LNCaP clone FGC (cell line): ENCODE data around the gene TJP1.

ENCODE experiments used
- DNase-seq: peaks from one replicate; pipeline ENCODE4 v3.0.0-alpha.2; 2011; ENCODE audit warnings: low read depth
- H3K4me3 ChIP-seq: 2 replicates; pipeline ENCODE4 v1.5.1; 2011; ENCODE audit warnings: mild to moderate bottlenecking, low read depth, low read length, control low read depth
- CTCF ChIP-seq: IDR thresholded peaks from 2 replicates; pipeline ENCODE4 v1.5.1; 2012; ENCODE audit warnings: mild to moderate bottlenecking; ENCODE audit not compliant: control insufficient read depth, insufficient read depth; ENCODE audit errors: extremely low read depth

TJP1 gene

GRCh38 chr15:29862271-29862670, 40.0 kb upstream of the TJP1 start:
- H3K4me3 ChIP-seq = no peak overlapping the region
- no peak for DNase-seq
- no peak for TF ChIP-seq CTCF

GRCh38 chr15:29860872-29861271, 38.6 kb upstream of the TJP1 start:
- no peak for DNase-seq
- H3K4me3 ChIP-seq = no peak overlapping the region
- no peak for TF ChIP-seq CTCF

GRCh38 chr15:29859973-29860715, 37.9 kb upstream of the TJP1 start:
- DNase-seq = no peak
- no peak overlapping the region for H3K4me3 ChIP-seq
- TF ChIP-seq CTCF = no peak

- no peak for DNase-seq
- TF ChIP-seq CTCF = no peak
- H3K4me3 ChIP-seq = no peak overlapping the region
Measured at GRCh38 chr15:29859293-29859692, 37.0 kb upstream of the TJP1 start.

- TF ChIP-seq CTCF = no peak
- DNase-seq = no peak
- no peak overlapping the region for H3K4me3 ChIP-seq
Measured at GRCh38 chr15:29857221-29857789, 35.0 kb upstream of the TJP1 start.

DNA sequence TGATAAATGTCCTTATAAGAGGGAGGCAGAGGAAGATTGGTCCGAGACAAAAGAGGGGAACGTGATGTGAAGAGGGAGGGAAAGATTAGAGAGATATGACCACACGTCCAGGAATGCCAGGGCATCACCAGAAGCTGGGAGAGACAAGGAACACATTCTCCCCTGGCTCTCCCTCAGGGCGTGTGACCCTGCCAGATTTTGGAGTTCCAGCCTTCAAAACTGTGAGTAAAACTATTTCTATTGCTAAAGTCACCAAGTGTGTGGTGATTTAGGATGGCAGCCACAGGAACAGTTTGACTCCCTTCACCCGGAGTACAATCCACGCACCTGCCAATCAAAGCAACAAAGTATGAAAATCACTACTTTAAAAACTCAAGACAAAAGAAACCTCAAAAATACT, 32.1 kb upstream of the TJP1 start:
- no peak overlapping the region for H3K4me3 ChIP-seq
- TF ChIP-seq CTCF = no peak
- peak; percentile 67 for DNase-seq
